ENCODE measurements around the gene MEX3D. TPM values are rescaled to one million over a fixed set of nuclear protein-coding genes. Genes with fewer than 3 reads are reported as not detected.

Gene MEX3D
- polyA plus RNA-seq, 2 of the 4 experiments (the other 2 are of a cell fraction): 2.1 to 7.1 TPM

GRCh38 chr19:1592755-1593500 is 24.8 kb upstream of the MEX3D start, which contains the start of gene MBD3:
Gene MBD3, minus strand, starts transcription at chr19:1592865. Its CDS starts 234 bp downstream, at chr19:1592631.
- no peaks in the 10 kb centered on the region for H3K9me3 ChIP-seq
- TF ChIP-seq SREBF2 (IDR thresholded peaks at IDR 0.05): no peak
- 0 out of 2 replicates have a peak, but pooled peaks have one; percentile 29 for TF ChIP-seq PBX3 (IDR thresholded peaks at IDR 0.05)
- peak; percentile 67 for TF ChIP-seq POLR2A (IDR thresholded peaks at IDR 0.05; ENCODE audit: low read length)
- no peak for TF ChIP-seq BHLHE40 (IDR thresholded peaks at IDR 0.05; ENCODE audit: low read depth, low read length)
- WGBS (ENCODE audit: missing lambda C conversion rate): 12% methylated on average over 26 of the region's 68 CpGs
- H3K27ac ChIP-seq: peak within 1 kb of the TSS; percentile 97 to 99
- ATAC-seq (peak; percentile 80 to 83), DNase-seq (ENCODE audit: low read depth in 1 of 2, low spot score in 1 of 2) (peak; percentile 80 to 93), FAIRE-seq (no peak)
- H3K4me3 ChIP-seq: peak within 1 kb of the TSS; percentile 93
- H3K4me1 ChIP-seq: peaks cover 18% of the 10 kb centered on the region
- POLR2A ChIA-PET: interaction anchor here (0.5 to 1.9 kb wide), 10 partner anchors 9 to 154 kb away, joined by 3 to 11 read pairs (median 4); partner anchors contain the start of genes TCF3 and UQCR11
- CTCF ChIA-PET: interaction anchor here (0.6 to 1.6 kb wide), 6 partner anchors 11 to 203 kb away, joined by 3 to 5 read pairs (median 3); no protein-coding TSS in a partner anchor
- H3K4me2 ChIP-seq: peak within 1 kb of the TSS; percentile 91

- no peaks in the 10 kb centered on the region for H3K9me3 ChIP-seq
- ChIA-PET POLR2A (interaction anchor here (0.8 to 1.9 kb wide), 4 partner anchors 10 to 80 kb away, joined by 3 to 11 read pairs (median 3); partner anchors contain the start of gene UQCR11), CTCF (interaction anchor here (0.7 to 1.7 kb wide), 4 partner anchors 10 to 46 kb away, joined by 3 to 6 read pairs (median 5); no protein-coding TSS in a partner anchor)
- peak; percentile 75 to 90 for DNase-seq (ENCODE audit: low read depth in 1 of 2, low spot score in 1 of 2)
- peak; percentile 77 to 85 for ATAC-seq
- TF ChIP-seq ZFP36 (IDR thresholded peaks at IDR 0.05; ENCODE audit: borderline replicate concordance, partially characterized antibody): no peak
- 0 out of 2 replicates have a peak, but pooled peaks have one; percentile 53 for TF ChIP-seq TFCP2L1 (CRISPR knock-in tag; IDR thresholded peaks at IDR 0.05)
- TF ChIP-seq REST (IDR thresholded peaks at IDR 0.05): no peak
- no peak for TF ChIP-seq CHD2 (IDR thresholded peaks at IDR 0.05; ENCODE audit: low read length, partially characterized antibody)
- peak; percentile 96 for TF ChIP-seq MYC (IDR thresholded peaks at IDR 0.05; ENCODE audit: borderline replicate concordance, low read length)
- TF ChIP-seq NPAS2 (CRISPR knock-in tag; IDR thresholded peaks at IDR 0.05; ENCODE audit: borderline replicate concordance): no peak
- TF ChIP-seq HOXB13 (CRISPR knock-in tag; IDR thresholded peaks at IDR 0.05; ENCODE audit: low read depth): no peak
- TF ChIP-seq HEYL (CRISPR knock-in tag; IDR thresholded peaks at IDR 0.05): no peak
- TF ChIP-seq PHF8 (IDR thresholded peaks at IDR 0.05; ENCODE audit: borderline replicate concordance, low read depth): peak; percentile 62; the same call in 1 of the 2 replicates
- peak; percentile 91 for TF ChIP-seq MAX (IDR thresholded peaks at IDR 0.05)
- TF ChIP-seq MAFK (IDR thresholded peaks at IDR 0.05; ENCODE audit: partially characterized antibody): no peak
- TF ChIP-seq BCL3 (IDR thresholded peaks at IDR 0.05): peak; percentile 75
- peak; percentile 70 to 92 for TF ChIP-seq JUN (IDR thresholded peaks at IDR 0.05)
- peak; percentile 55; the same call in 1 of the 2 replicates for TF ChIP-seq E2F6 (IDR thresholded peaks at IDR 0.05; ENCODE audit: borderline replicate concordance, low read depth)
- TF ChIP-seq ATOH8 (CRISPR knock-in tag; IDR thresholded peaks at IDR 0.05; ENCODE audit: low read depth): no peak
- no peak for TF ChIP-seq RCOR1 (IDR thresholded peaks at IDR 0.05; ENCODE audit: low read depth, low read length)
- no peak for TF ChIP-seq GATA3 (IDR thresholded peaks at IDR 0.05; ENCODE audit: borderline replicate concordance)
- TF ChIP-seq POLR2A (IDR thresholded peaks at IDR 0.05; ENCODE audit: low read length): peak; percentile 92
- TF ChIP-seq ELK1 (IDR thresholded peaks at IDR 0.05; ENCODE audit: low read depth, low read length): no peak
- TF ChIP-seq RNF2 (IDR thresholded peaks at IDR 0.05; ENCODE audit: borderline replicate concordance, low read depth): no peak
- no peak for TF ChIP-seq SREBF2 (IDR thresholded peaks at IDR 0.05)
- no peak for TF ChIP-seq HOXB5 (CRISPR knock-in tag; IDR thresholded peaks at IDR 0.05)
- H3K4me1 ChIP-seq: peaks cover 21% of the 10 kb centered on the region
- peak overlapping the region; percentile 72 for H3K4me2 ChIP-seq
- peak overlapping the region; percentile 97 to 99 for H3K27ac ChIP-seq
- FAIRE-seq: no peak
- WGBS (ENCODE audit: missing lambda C conversion rate): 2% methylated on average over 23 of the region's 94 CpGs
- peak overlapping the region; percentile 93 for H3K4me3 ChIP-seq
These were observed 24.1 kb upstream of the MEX3D start for GRCh38 chr19:1592024-1592754.

Data from A549 (cell line).